GM23248 (cell line): ENCODE measurements around the gene THOC1. TPM values are rescaled to one million over a fixed set of nuclear protein-coding genes. Genes with fewer than 3 reads are reported as not detected.

ENCODE experiments used
- DNase-seq: peaks from one replicate; pipeline ENCODE4 v3.0.0-alpha.2; 2015
- H2AFZ ChIP-seq: fragments of 200-600 bp; sonication (generic); 2 replicates; pipeline ENCODE4 v1.6.1; 2016; ENCODE audit warnings: antibody characterized with exemption
- H3F3A ChIP-seq: fragments of 200-600 bp; sonication (generic); 2 replicates; pipeline ENCODE4 v1.6.1; 2016; ENCODE audit warnings: mild to moderate bottlenecking, antibody characterized with exemption, mixed run types; ENCODE audit not compliant: insufficient read depth
- H3K27ac ChIP-seq: fragments of 200-600 bp; sonication (generic); 2 replicates; pipeline ENCODE4 v1.5.1; 2016; ENCODE audit warnings: mild to moderate bottlenecking
- H3K27me3 ChIP-seq: fragments of 200-600 bp; sonication (generic); replicated peaks from 2 replicates; pipeline ENCODE4 v1.6.1; 2016; ENCODE audit warnings: mild to moderate bottlenecking; ENCODE audit not compliant: insufficient read depth
- H3K36me3 ChIP-seq: fragments of 200-600 bp; sonication (generic); 2 replicates; pipeline ENCODE4 v1.6.1; 2016; ENCODE audit warnings: low read depth, mild to moderate bottlenecking
- H3K4me1 ChIP-seq: fragments of 200-600 bp; sonication (generic); 2 replicates; pipeline ENCODE4 v1.6.1; 2016; ENCODE audit warnings: mild to moderate bottlenecking; ENCODE audit not compliant: insufficient read depth
- H3K4me2 ChIP-seq: fragments of 200-600 bp; sonication (generic); one replicate; pipeline ENCODE4 v1.6.1; 2016; ENCODE audit warnings: mild to moderate bottlenecking; ENCODE audit not compliant: unreplicated experiment
- H3K4me3 ChIP-seq: fragments of 200-600 bp; sonication (generic); 2 replicates; pipeline ENCODE4 v1.5.1; 2016; ENCODE audit warnings: mild to moderate bottlenecking
- H3K79me2 ChIP-seq: fragments of 200-600 bp; sonication (generic); 2 replicates; pipeline ENCODE4 v1.6.1; 2016; ENCODE audit warnings: mild to moderate bottlenecking; ENCODE audit not compliant: insufficient read depth
- H3K9ac ChIP-seq: fragments of 200-600 bp; sonication (generic); 2 replicates; pipeline ENCODE4 v1.6.1; 2016; ENCODE audit warnings: mild to moderate bottlenecking
- H3K9me2 ChIP-seq: fragments of 200-600 bp; sonication (generic); 2 replicates; pipeline ENCODE4 v1.6.1; 2016; ENCODE audit warnings: mixed run types, mild to moderate bottlenecking, moderate library complexity; ENCODE audit not compliant: insufficient read depth
- H3K9me3 ChIP-seq: fragments of 200-600 bp; sonication (generic); one replicate; pipeline ENCODE4 v1.6.1; 2017; ENCODE audit warnings: low read depth
- H4K20me1 ChIP-seq: fragments of 200-600 bp; sonication (generic); 2 replicates; pipeline ENCODE4 v1.6.0; 2016; ENCODE audit not compliant: insufficient read depth
- EZH2 ChIP-seq: fragments of 200-600 bp; sonication (generic); IDR thresholded peaks from 2 replicates; pipeline ENCODE4 v1.6.1; 2018; ENCODE audit warnings: antibody characterized with exemption, mild to moderate bottlenecking; ENCODE audit not compliant: insufficient read depth, poor library complexity, severe bottlenecking
- EZH2phosphoT487 ChIP-seq: fragments of 200-600 bp; sonication (generic); IDR thresholded peaks from 2 replicates; pipeline ENCODE4 v1.6.1; 2018; ENCODE audit warnings: antibody characterized with exemption, moderate library complexity, mild to moderate bottlenecking, low read depth; ENCODE audit not compliant: insufficient read depth
- WGBS, 2 experiments: methylation state at CpG; one replicate each; pipeline ENCODE4 v1.1.6; 2015 to 2017; ENCODE audit warnings: low lambda C conversion rate in 2 of 2, low coverage in 1 of 2; ENCODE audit errors: missing lambda C conversion rate in 2 of 2; 5-methylcytosine and 5-hydroxymethylcytosine counted together
- in situ Hi-C: fragments of 300-500 bp; cut with MboI; formaldehyde crosslinking; loops from 2 replicates; pipeline ENCODE4 v1.15.0; 2020
- polyA plus RNA-seq: library from polyadenylated mRNA; unstranded; fragments of >200 nt; fragmentation: Nextera tagmentation; extraction: Ambion mirVana; gene quantifications from 2 replicates; pipeline ENCODE4 v1.2.1, GENCODE V29; 2016
- total RNA-seq: library from RNA; depleted of rRNA; stranded (reverse); fragments of >200 nt; shearing (Covaris generic); gene quantifications from 2 replicates; pipeline ENCODE4 v1.2.3, GENCODE V29; 2014

The THOC1 gene
- total and polyA plus RNA-seq, 2 experiments from 2014 or later, result 23.2 to 28.3 TPM

- DNase-seq, result no peak
- H3F3A ChIP-seq, result no peaks in the 10 kb centered on the region
- H4K20me1 ChIP-seq, result no peaks in the 10 kb centered on the region
- no peak overlapping the region for H3K27ac ChIP-seq
- H3K4me3 ChIP-seq, result no peak overlapping the region
- no peaks in the 10 kb centered on the region for H3K4me1 ChIP-seq
- no peaks in the 10 kb centered on the region for H3K9me2 ChIP-seq
- H3K9ac ChIP-seq, result no peak overlapping the region
- H3K27me3 ChIP-seq, result no peaks in the 10 kb centered on the region
- TF ChIP-seq EZH2 (no peak), EZH2phosphoT487 (no peak)
- no peak overlapping the region for H2AFZ ChIP-seq
- WGBS, 2 experiments, result 98 to 99% methylated on average over 5 of the region's 5 CpGs
- in situ Hi-C loops, result no loop called here
- no peak overlapping the region for H3K4me2 ChIP-seq
- H3K36me3 ChIP-seq, result peaks cover 69% of the 10 kb centered on the region
- H3K79me2 ChIP-seq, result no peaks in the 10 kb centered on the region
- H3K9me3 ChIP-seq, result no peaks in the 10 kb centered on the region
Measured at GRCh38 chr18:251572-251971, 16.3 kb downstream of the THOC1 start.

DNA sequence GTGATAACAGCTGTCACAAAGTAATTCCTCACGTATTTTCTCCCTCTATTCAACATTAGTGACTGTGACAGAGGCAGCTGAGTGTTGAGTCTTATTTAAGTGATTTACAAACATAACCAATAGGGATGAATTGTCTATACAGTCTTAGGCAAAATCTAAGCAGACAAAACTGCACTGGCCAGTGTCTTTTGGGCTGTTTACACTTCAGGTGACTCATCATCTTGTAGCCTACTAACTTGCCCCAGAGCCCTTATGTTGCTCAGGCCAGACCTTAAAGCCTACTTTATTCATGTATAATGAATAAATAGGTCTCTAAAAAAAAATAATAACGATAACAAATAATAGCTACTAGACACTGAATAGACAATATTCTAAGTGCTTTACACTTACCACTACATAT lies 17.2 kb downstream of the THOC1 start:
- WGBS, 2 experiments, result 81 to 87% methylated on average over 2 of the region's 2 CpGs
- Histone ChIP-seq H3K27me3 (no peaks in the 10 kb centered on the region), H3K79me2 (no peaks in the 10 kb centered on the region), H3K27ac (no peak overlapping the region), H4K20me1 (no peaks in the 10 kb centered on the region), H3K9me2 (no peaks in the 10 kb centered on the region), H3K4me2 (no peak overlapping the region), H3K4me3 (no peak overlapping the region), H3K9me3 (no peaks in the 10 kb centered on the region), H2AFZ (no peak overlapping the region), H3F3A (no peaks in the 10 kb centered on the region), H3K36me3 (peaks cover 70% of the 10 kb centered on the region), H3K9ac (no peak overlapping the region), H3K4me1 (no peaks in the 10 kb centered on the region)
- in situ Hi-C loops, result no loop called here
- TF ChIP-seq EZH2phosphoT487 (no peak), EZH2 (no peak)
- DNase-seq, result peak; percentile 54

DNA sequence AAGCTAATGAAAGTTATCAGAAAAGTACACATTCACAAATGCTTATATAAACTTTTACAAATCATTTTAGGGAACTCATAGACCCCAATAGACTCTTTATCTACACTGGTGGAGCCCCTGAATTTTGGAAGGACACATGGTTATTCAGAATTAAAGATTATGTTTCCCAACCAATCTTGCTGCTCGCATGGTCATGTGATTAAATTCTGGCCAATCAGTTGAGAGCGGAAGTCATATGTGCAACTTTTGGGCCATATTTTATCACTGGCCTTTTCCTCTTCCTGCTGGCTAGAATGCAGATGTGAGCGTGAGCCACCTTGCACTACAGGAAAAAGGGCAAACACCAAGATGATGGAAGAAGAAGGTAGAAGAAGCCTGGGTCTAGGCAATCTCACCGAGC lies 19.8 kb downstream of the THOC1 start:
- in situ Hi-C loops, result no loop called here
- H3K27ac ChIP-seq, result no peak overlapping the region

GRCh38 chr18:245282-245847 lies 22.5 kb downstream of the THOC1 start:
- Histone ChIP-seq H3K4me2 (no peak overlapping the region), H2AFZ (no peak overlapping the region), H3F3A (no peaks in the 10 kb centered on the region), H3K9me3 (no peaks in the 10 kb centered on the region), H4K20me1 (no peaks in the 10 kb centered on the region), H3K4me1 (no peaks in the 10 kb centered on the region), H3K27me3 (no peaks in the 10 kb centered on the region), H3K27ac (no peak overlapping the region), H3K79me2 (no peaks in the 10 kb centered on the region), H3K9ac (no peak overlapping the region), H3K36me3 (peaks cover 41% of the 10 kb centered on the region), H3K4me3 (no peak overlapping the region), H3K9me2 (no peaks in the 10 kb centered on the region)
- TF ChIP-seq EZH2 (no peak), EZH2phosphoT487 (no peak)
- DNase-seq, result peak; percentile 7
- in situ Hi-C loops, result no loop called here
- 96 to 100% methylated on average over 2 of the region's 2 CpGs for WGBS, 2 experiments

More for the DNA sequence above, 19.8 kb downstream of the THOC1 start:
- Histone ChIP-seq H2AFZ (no peak overlapping the region), H4K20me1 (no peaks in the 10 kb centered on the region), H3K9ac (no peak overlapping the region), H3K79me2 (no peaks in the 10 kb centered on the region), H3K27me3 (no peaks in the 10 kb centered on the region), H3K9me3 (no peaks in the 10 kb centered on the region), H3K4me3 (no peak overlapping the region), H3K36me3 (peaks cover 64% of the 10 kb centered on the region), H3K4me1 (no peaks in the 10 kb centered on the region), H3F3A (no peaks in the 10 kb centered on the region), H3K9me2 (no peaks in the 10 kb centered on the region), H3K4me2 (no peak overlapping the region)
- DNase-seq, result no peak
- 99 to 100% methylated on average over 4 of the region's 4 CpGs for WGBS, 2 experiments
- TF ChIP-seq EZH2phosphoT487, result no peak
- TF ChIP-seq EZH2, result no peak

DNA sequence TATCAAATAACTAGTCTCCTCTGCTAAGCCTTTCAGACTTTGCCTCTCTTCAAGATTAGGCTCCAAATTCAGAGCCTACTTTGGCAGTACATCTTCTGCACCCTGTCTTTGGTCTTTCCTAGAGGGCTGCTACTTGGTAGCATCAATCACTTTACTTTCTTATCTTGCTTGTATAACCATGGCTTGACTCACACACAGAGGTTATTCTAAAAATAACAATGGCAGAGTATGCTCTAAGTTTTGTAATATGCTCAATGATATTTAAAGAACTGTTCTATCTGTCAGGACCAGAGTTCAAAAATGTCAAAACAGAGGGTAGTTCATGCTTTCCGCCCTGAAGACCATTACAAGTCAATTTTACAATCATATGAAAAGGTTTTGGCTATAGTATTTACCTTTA lies 27.7 kb downstream of the THOC1 start:
- 100% methylated on average over 1 of the region's 1 CpG for WGBS, 2 experiments
- no peaks in the 10 kb centered on the region for H3K4me1 ChIP-seq
- H3K9me2 ChIP-seq, result no peaks in the 10 kb centered on the region
- H3K27me3 ChIP-seq, result no peaks in the 10 kb centered on the region
- no peaks in the 10 kb centered on the region for H3K9me3 ChIP-seq
- H3K9ac ChIP-seq, result no peak overlapping the region
- no peaks in the 10 kb centered on the region for H4K20me1 ChIP-seq
- H3K79me2 ChIP-seq, result no peaks in the 10 kb centered on the region
- in situ Hi-C loops, result no loop called here
- no peak overlapping the region for H3K4me3 ChIP-seq
- H3K36me3 ChIP-seq, result peaks cover 14% of the 10 kb centered on the region
- H3K4me2 ChIP-seq, result no peak overlapping the region
- no peak for DNase-seq
- TF ChIP-seq EZH2, result no peak
- no peak for TF ChIP-seq EZH2phosphoT487
- no peaks in the 10 kb centered on the region for H3F3A ChIP-seq
- no peak overlapping the region for H3K27ac ChIP-seq
- H2AFZ ChIP-seq, result no peak overlapping the region
